KMS-11 (cell line): ENCODE measurements around the gene KCNJ6.

Source experiments
- H2AFZ ChIP-seq: fragments of 200-600 bp; sonication (generic); 2 replicates; pipeline ENCODE4 v1.6.1; 2016; ENCODE audit warnings: antibody characterized with exemption, mixed run types, low read depth
- H3K27ac ChIP-seq: fragments of 200-600 bp; sonication (generic); 2 replicates; pipeline ENCODE4 v1.6.1; 2016; ENCODE audit warnings: mild to moderate bottlenecking, mixed run types
- H3K27me3 ChIP-seq: fragments of 200-600 bp; sonication (generic); 2 replicates; pipeline ENCODE4 v1.6.1; 2017; ENCODE audit warnings: mild to moderate bottlenecking, low read depth, mixed run types, moderate library complexity; ENCODE audit not compliant: insufficient read depth
- H3K36me3 ChIP-seq: fragments of 200-600 bp; sonication (generic); 2 replicates; pipeline ENCODE4 v1.6.1; 2017; ENCODE audit warnings: mild to moderate bottlenecking, mixed run types; ENCODE audit not compliant: insufficient read depth
- H3K4me1 ChIP-seq: fragments of 200-600 bp; sonication (generic); 2 replicates; pipeline ENCODE4 v1.6.1; 2016; ENCODE audit warnings: mild to moderate bottlenecking, low read depth, mixed run types; ENCODE audit not compliant: poor library complexity, severe bottlenecking
- H3K4me2 ChIP-seq: fragments of 200-600 bp; sonication (generic); 2 replicates; pipeline ENCODE4 v1.7.0; 2016; ENCODE audit warnings: mild to moderate bottlenecking, mixed run types
- H3K4me3 ChIP-seq: fragments of 200-600 bp; sonication (generic); IDR thresholded peaks from 2 replicates; pipeline ENCODE4 v1.6.1; 2017; ENCODE audit warnings: low read depth, low read length, mixed read lengths; ENCODE audit not compliant: insufficient read depth
- H3K79me2 ChIP-seq: fragments of 200-600 bp; sonication (generic); 2 replicates; pipeline ENCODE4 v1.6.1; 2016; ENCODE audit warnings: low read depth, mixed run types; ENCODE audit not compliant: insufficient read depth
- H3K9ac ChIP-seq: fragments of 200-600 bp; sonication (generic); 2 replicates; pipeline ENCODE4 v1.6.1; 2016; ENCODE audit warnings: mild to moderate bottlenecking, mixed run types
- H4K20me1 ChIP-seq: fragments of 200-600 bp; sonication (generic); 2 replicates; pipeline ENCODE4 v1.6.1; 2016; ENCODE audit warnings: mild to moderate bottlenecking, mixed run types; ENCODE audit not compliant: insufficient read depth
- TF ChIP-seq, protein P1 (sequence below): fragments of 200-600 bp; sonication (generic); conservative IDR thresholded peaks from 2 replicates; pipeline ENCODE4 v1.6.1; 2017; ENCODE audit warnings: low read depth, mild to moderate bottlenecking, antibody characterized with exemption, low read length, moderate library complexity, mixed read lengths

The KCNJ6 gene

DNA sequence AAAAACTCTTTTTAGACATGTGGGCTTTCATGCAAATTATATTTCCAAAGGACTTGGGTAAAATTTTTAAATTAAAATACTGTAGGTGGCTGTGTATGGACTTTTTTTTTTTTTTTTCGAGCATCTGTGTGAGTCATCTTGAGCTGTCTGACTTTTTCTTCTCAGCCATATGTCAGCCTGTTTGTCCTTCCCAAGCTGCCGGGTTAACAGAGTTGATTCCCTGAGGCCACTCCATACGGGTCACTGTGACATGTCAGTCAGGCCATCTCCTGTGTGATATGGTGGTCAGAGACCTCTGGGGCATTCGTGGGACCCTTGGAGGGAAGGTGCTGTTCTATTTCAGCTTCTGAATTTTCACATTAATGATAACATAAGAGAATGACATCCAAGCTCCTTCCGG is 148.3 kb downstream of the KCNJ6 start:
- Histone ChIP-seq H3K4me3 (no peak overlapping the region), H2AFZ (no peak overlapping the region), H4K20me1 (no peaks in the 10 kb centered on the region), H3K79me2 (no peaks in the 10 kb centered on the region), H3K27me3 (no peaks in the 10 kb centered on the region), H3K4me1 (no peaks in the 10 kb centered on the region), H3K27ac (no peak overlapping the region), H3K4me2 (no peak overlapping the region), H3K36me3 (no peaks in the 10 kb centered on the region), H3K9ac (no peak overlapping the region)
- TF ChIP-seq, protein P1, sequence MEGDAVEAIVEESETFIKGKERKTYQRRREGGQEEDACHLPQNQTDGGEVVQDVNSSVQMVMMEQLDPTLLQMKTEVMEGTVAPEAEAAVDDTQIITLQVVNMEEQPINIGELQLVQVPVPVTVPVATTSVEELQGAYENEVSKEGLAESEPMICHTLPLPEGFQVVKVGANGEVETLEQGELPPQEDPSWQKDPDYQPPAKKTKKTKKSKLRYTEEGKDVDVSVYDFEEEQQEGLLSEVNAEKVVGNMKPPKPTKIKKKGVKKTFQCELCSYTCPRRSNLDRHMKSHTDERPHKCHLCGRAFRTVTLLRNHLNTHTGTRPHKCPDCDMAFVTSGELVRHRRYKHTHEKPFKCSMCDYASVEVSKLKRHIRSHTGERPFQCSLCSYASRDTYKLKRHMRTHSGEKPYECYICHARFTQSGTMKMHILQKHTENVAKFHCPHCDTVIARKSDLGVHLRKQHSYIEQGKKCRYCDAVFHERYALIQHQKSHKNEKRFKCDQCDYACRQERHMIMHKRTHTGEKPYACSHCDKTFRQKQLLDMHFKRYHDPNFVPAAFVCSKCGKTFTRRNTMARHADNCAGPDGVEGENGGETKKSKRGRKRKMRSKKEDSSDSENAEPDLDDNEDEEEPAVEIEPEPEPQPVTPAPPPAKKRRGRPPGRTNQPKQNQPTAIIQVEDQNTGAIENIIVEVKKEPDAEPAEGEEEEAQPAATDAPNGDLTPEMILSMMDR, result no peak

DNA sequence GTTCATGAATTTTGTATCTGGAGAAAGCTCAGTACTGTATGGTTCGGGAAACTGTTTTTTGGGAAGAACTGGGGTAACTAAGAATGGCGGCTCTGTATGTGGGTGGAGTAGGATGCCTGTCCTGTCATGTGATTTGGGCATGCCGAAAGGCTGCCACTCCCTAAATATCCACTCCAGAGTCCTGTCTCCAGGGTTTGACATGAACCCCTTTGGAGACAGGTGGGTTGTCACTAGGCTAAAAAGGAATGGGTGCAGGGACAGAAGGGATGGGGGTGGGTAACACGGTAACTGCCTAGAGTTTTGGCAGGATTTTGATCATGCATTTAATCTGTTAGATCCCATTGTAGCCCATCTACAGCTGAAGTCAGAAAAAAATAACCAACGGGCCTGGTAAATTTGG is 150.1 kb downstream of the KCNJ6 start:
- H3K27ac ChIP-seq, result no peak overlapping the region
- TF ChIP-seq, protein P1, result no peak
- H3K4me2 ChIP-seq, result no peak overlapping the region
- no peaks in the 10 kb centered on the region for H3K4me1 ChIP-seq
- no peaks in the 10 kb centered on the region for H4K20me1 ChIP-seq
- H3K27me3 ChIP-seq, result no peaks in the 10 kb centered on the region
- no peaks in the 10 kb centered on the region for H3K79me2 ChIP-seq
- no peaks in the 10 kb centered on the region for H3K36me3 ChIP-seq
- no peak overlapping the region for H3K4me3 ChIP-seq
- no peak overlapping the region for H3K9ac ChIP-seq
- H2AFZ ChIP-seq, result no peak overlapping the region

DNA sequence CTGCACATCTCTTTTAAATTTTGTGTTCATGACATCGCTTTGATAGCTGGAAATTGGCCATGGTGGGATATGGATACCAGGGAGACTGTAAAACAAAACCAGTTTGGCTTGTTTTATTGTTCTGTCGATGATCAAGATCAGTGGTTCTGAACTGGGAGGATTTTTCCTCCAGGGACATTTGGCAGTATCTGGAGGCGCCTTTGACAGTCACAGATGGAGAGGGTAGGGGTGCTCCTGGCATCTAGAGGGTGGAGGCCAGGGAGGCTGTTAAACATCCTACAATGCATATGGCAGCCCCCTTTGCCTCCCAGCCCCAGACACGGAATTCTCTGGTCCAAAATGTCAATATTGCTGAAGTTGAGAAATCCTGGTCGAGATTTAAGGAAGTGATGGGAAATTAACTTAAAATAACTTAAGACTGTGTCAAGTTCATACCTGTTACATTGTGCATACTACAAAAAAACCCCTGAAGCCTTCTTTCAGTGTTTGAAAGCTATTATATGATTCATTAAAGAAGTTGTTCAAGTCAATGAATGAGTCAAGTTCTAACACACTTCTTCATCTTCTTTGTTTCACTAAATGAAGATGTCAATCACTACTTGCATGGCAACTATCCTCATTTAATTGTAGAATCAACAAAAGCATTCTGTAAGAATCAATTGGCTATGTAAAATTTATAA is 150.9 kb downstream of the KCNJ6 start:
- H3K9ac ChIP-seq, result no peak overlapping the region
- no peaks in the 10 kb centered on the region for H3K27me3 ChIP-seq
- no peak overlapping the region for H3K4me3 ChIP-seq
- H3K36me3 ChIP-seq, result no peaks in the 10 kb centered on the region
- no peak overlapping the region for H2AFZ ChIP-seq
- TF ChIP-seq, protein P1, result no peak
- no peaks in the 10 kb centered on the region for H3K4me1 ChIP-seq
- H3K27ac ChIP-seq, result no peak overlapping the region
- H4K20me1 ChIP-seq, result no peaks in the 10 kb centered on the region
- no peaks in the 10 kb centered on the region for H3K79me2 ChIP-seq
- no peak overlapping the region for H3K4me2 ChIP-seq

DNA sequence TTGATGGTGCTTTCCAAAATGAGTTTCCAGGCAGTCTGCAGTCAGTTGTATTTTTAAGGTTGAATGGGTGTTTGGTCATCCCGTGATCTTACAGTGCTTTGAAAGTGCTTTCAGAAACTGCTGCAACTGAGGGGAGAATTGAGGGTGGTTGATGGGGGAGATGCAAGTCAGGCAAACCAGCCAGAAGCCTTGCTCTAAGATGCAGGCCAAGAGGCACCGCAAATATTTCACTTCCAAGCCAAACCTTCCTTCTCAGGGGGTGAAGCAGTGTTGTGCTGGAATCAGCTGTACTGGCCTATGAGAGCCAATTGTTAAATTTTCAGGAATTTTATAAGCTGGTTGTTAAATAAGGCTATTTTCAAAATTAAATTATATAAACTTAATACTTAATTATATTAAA is 151.6 kb downstream of the KCNJ6 start:
- Histone ChIP-seq H3K36me3 (no peaks in the 10 kb centered on the region), H3K9ac (no peak overlapping the region), H3K27ac (no peak overlapping the region), H3K4me3 (no peak overlapping the region), H3K79me2 (no peaks in the 10 kb centered on the region), H2AFZ (no peak overlapping the region), H3K27me3 (no peaks in the 10 kb centered on the region), H4K20me1 (no peaks in the 10 kb centered on the region), H3K4me1 (no peaks in the 10 kb centered on the region), H3K4me2 (no peak overlapping the region)
- TF ChIP-seq, protein P1, result no peak
